SKM-1 (cell line): Measurements from ENCODE around the gene STMP1.
"Not testable (repeated sequence)": the region's sequence is repeated elsewhere in the genome, so short reads cannot be mapped to it uniquely, and the experiment has no call there.

ENCODE experiments used
- DNase-seq: peaks from one replicate; lab custom pipeline; 2025; ENCODE audit not compliant: unreplicated experiment; lab: John Stamatoyannopoulos, UW

Gene STMP1

DNA sequence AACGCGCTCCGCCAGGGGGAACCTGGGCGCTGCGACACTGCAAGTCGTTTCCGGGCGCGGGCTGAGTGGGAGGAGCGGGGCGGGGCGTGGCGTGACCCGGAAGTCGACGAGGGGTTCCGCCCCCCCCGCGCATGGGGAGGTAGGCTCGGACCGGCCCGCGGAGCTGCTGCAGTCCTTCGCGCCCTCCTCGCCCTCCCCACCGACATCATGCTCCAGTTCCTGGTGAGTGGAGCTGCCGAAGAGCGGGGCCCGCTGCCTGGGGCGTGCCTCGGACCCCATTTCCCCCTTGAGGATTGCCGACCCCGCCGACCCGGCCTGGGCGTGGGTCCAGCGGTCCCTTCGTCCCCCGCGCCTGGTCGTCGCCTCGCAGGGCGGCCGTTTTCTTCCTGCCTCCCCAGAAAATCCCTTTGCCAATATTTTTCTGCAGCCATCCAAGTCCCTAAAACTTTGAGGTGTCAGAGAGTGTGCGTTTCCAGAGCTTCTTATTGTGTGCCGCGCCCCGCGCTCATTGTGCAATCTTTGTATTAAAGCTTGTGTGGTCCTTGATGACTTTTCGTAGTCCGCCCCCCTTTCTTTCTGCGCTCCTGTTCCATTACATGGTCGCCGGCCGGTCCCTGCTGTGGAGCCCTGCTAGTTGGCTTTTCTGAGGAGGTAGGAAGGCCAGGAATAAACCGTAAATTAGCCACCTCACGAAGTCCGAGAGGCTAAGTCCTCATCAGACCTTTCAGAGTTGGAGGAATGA is at the start of gene STMP1:
Gene STMP1, plus strand, starts transcription at position 142 of the 742 bp plus-strand sequence.
- peak; percentile 71 for DNase-seq

- DNase-seq: no peak
These were observed 46.2 kb upstream of the STMP1 start for GRCh38 chr7:135616136-135616535.

DNA sequence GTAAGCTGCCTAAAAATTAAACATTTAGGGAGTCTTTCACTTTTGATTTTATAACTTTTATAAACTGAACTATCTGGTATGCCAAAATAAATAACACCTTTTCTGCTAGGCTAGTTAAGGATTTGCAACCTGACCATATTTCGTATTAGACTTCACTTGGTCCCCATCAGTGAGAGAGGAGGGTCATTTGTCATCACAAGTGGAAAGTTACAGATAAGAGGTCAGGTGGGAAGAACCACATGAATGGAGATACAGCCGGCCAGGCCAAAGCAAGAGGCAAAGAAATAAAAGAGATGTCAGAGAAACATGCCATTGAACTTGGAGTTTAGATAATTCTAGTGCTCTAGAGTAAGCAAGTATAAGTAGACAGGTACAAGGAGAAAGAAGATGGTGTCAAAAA is 44.5 kb upstream of the STMP1 start:
- DNase-seq: no peak

DNA sequence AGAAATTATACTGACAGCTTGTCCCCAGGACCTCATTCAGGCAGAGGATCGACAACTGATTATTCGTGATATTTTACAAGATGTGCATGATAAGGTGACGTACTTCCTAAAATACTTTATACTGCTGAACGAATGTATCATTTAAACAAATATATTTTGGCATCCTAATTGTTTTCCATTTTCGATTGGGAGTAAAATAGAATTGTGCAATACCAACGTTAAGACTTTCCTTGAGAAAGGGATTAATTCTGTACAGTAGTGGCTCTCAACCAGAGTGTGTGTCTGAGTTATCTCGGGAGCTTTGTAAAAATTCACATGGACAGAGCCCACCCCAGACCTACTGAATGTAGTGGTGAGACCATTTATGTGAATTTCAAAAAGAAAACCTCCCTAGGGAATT is 43.8 kb upstream of the STMP1 start:
- DNase-seq: no peak

DNA sequence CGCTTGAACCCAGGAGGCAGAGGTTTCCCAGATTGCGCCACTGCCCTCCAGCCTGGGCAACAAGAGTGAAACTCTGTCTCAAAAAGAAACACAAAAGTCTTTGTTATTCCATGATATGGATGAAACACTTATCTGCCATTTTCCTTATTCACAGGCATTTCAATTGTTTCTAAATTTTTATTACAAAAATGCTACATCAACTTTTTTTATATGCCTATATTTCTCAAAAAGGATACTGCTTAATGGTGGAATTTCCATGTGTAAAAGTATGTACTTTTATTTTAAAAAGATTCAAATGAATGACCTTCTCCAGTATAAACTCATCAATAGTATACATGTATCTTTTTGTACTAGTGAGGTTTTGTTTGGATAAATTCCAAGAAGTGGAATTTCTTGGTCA is 41.9 kb upstream of the STMP1 start:
- no peak for DNase-seq

DNA sequence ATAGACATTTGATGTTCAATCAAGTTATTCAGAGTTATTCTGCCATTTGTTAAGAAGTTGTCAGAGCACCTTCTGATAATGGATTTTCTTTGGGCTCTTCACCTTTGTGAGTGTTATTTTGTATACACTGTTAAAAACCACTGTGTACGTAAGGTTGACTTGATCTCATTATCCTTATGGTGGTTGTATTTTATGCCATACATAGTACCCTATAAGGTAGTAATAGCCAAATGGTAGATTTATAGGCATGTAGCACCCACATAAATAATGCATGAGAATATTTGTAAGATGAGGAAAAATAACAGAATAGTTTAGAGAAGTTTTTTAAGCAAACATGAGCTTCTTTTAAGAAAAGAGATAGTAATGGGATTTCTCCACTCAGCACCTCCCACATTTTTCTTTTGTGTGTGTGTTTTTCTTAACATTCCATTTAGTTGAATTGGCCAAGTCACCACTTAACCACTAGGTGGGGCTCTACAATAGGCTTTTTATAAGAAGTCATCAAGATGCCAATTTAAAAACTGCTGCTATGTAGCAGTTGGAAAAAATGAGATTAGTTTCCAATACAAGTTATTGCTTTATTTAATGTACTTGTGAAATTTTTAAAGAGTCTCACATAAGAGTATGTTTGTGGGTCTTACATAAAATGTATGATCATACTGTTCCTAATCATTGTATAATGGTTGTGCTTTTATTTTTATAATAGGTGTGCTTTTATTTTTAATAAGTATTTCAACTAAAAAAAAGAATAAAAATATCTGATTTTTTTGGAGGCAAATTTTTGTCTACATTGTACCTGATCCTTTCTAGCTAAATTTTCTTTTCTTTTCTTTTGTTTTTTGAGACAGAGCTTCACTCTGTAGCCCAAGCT is 41.1 kb upstream of the STMP1 start:
- peak; percentile 12 for DNase-seq

DNA sequence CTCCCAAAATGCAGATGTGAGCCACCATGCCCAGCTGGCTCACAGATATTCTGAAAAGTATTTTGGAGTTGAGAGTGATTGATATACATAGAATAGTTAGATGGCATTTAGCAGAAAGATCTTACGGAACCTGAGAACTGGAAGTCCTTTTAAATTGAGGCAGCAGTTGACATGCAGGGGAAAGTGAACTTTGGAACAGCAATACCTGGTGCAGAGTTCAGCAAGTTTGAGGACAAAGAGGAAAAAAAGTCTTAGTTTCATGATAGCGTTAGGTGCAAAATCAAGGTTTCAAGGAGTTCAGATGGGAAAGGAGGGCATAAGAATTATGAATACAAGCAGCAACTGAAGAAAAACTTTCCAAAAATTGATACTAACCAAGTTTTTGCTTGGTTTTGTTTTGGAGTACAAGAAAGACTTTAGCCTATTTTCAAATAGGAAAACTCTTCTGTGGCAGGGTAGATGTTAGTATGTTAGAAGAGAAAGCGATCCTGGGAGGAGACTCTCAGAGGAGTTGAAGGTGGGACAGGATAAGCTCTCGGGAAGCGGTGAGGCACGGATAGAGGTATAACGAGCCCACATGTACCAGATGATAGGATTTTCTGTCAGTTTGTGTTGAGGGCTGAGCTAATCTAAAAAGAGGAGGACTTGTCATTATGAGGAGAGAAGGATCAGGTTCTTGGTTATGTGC is 28.0 kb upstream of the STMP1 start:
- no peak for DNase-seq

DNA sequence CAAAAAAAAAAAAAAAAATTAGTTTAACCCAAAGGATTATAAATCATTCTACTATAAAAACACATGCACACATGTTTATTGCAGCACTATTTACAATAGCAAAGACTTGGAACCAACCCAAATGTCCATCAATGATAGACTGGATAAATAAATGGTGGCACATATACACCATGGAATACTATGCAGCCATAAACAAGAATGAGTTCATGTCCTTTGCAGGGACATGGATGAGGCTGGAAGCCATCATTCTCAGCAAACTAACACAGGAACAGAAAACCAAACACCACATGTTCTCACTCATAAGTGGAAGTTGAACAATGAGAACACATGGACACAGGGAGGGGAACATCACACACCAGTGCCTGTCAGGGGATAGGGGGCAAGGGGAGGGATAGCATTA is 22.6 kb upstream of the STMP1 start:
- DNase-seq: not testable (repeated sequence)

DNA sequence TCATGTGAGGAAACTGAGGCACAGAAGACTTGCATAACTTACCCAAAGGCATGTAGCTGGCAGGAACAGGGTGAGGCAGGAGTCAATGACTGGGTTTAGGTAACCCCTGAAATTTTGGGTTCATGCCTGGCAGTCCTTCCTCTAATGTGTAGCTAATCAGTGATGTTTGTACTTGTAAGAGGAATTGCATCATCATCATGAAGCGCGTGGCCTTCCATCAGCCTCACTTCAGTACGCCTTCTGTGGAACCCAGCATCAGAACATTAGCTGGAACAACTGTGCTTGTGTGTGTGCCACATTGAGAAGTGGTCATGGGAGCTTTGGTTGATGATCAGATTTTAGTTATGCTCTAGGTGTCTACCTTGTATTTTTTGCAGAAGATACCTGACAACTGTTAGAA is 18.2 kb upstream of the STMP1 start:
- DNase-seq: no peak

GRCh38 chr7:135644729-135645128 is 17.6 kb upstream of the STMP1 start:
- no peak for DNase-seq

GRCh38 chr7:135645296-135645904 is 16.9 kb upstream of the STMP1 start:
- peak; percentile 14 for DNase-seq

- DNase-seq: no peak
These were observed 14.6 kb upstream of the STMP1 start for GRCh38 chr7:135647755-135648154.

GRCh38 chr7:135648235-135648634 is 14.1 kb upstream of the STMP1 start:
- DNase-seq: no peak

- DNase-seq: no peak
These were observed 11.3 kb upstream of the STMP1 start for GRCh38 chr7:135650831-135651573.

GRCh38 chr7:135653340-135654080 is 8.8 kb upstream of the STMP1 start:
- no peak for DNase-seq

GRCh38 chr7:135658564-135658963 is 3.8 kb upstream of the STMP1 start:
- no peak for DNase-seq

GRCh38 chr7:135659159-135659846 is 3.0 kb upstream of the STMP1 start:
- DNase-seq: peak; percentile 33

DNA sequence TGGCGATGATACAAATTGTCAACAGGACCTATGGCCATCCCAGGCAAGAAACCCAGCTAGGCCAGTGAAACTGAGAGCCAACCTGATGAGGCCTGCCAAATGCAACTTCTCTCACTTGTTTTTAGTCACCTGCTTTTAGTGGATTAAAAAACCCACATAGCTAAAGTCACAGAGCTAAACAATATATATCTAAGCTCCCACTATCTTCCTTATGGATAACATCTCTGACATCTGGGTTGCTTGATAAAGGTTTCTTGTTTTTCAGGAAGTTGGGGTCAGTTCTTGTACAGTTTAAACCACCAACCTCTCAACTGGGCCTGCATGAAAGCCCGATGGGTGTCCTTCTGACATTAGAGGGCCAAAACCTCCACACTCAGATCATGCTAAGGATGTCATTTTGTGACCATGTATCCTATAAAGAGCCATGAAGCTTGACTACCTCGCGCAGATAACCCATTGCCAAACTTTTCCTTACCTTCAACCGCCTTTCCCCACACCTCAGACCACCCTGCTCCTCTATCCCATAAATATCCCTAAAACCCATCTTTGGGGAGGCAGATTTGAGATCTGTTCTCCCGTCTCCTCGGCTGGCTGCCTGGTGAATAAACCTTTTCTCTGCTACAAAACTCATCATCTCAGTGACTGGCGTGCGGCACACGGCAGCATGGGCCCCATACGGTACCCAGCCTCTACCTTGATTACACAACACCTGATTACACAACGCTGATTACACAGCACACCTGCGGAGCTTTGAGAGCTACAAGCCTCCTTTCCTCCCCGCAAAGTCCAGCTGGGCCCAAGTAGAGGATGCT is 797 bp upstream of the STMP1 start:
- no peak for DNase-seq

DNA sequence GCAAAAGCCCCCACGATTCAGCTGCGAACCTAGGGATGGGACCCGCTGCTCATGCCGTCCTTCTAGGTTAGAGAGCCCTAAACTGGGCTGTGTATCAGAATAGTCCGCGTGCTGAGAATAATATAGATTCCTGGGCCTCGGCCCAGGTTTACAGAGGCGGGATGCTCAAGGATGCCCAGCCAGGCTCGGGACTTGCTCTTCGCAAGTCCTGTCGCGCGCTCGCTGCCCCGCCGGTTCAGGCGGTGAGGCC is 266 bp upstream of the STMP1 start:
- DNase-seq: no peak
